Neural cell (in vitro differentiated cells): ENCODE measurements around the gene CGNL1. TPM values are rescaled to one million over a fixed set of nuclear protein-coding genes. Genes with fewer than 3 reads are reported as not detected.

Experiments used
- H2AFZ ChIP-seq: fragments of 200-600, 300-800 bp; sonication (generic), shearing (Covaris generic); 2 replicates; pipeline ENCODE4 v1.6.0; 2014; ENCODE audit warnings: low read depth, mild to moderate bottlenecking, antibody characterized with exemption, low read length, moderate library complexity
- H3F3A ChIP-seq: fragments of 200-600 bp; shearing (Covaris generic); 2 replicates; pipeline ENCODE4 v1.6.1; 2016; ENCODE audit warnings: mild to moderate bottlenecking, moderate library complexity, mixed read lengths, antibody characterized with exemption, low read length; ENCODE audit not compliant: insufficient read depth, poor library complexity, severe bottlenecking
- H3K27ac ChIP-seq: fragments of 200-600, 300-800 bp; sonication (generic), shearing (Covaris generic); 2 replicates; pipeline ENCODE4 v1.5.1; 2014; ENCODE audit warnings: mild to moderate bottlenecking, low read length, moderate library complexity
- H3K27me3 ChIP-seq: fragments of 300-800, 200-600 bp; sonication (generic), shearing (Covaris generic); 2 replicates; pipeline ENCODE4 v1.6.0; 2014; ENCODE audit warnings: mild to moderate bottlenecking, low read depth, low read length, moderate library complexity; ENCODE audit not compliant: insufficient read depth
- H3K36me3 ChIP-seq: fragments of 300-800, 200-600 bp; sonication (generic), shearing (Covaris generic); 2 replicates; pipeline ENCODE4 v1.5.1; 2014; ENCODE audit warnings: mild to moderate bottlenecking, antibody characterized with exemption, low read length, moderate library complexity; ENCODE audit not compliant: insufficient read depth
- H3K4me2 ChIP-seq: fragments of 300-800, 200-600 bp; sonication (generic), shearing (Covaris generic); 2 replicates; pipeline ENCODE4 v1.6.0; 2014; ENCODE audit warnings: mild to moderate bottlenecking, low read length
- H3K4me3 ChIP-seq: fragments of 300-800, 200-600 bp; sonication (generic), shearing (Covaris generic); 2 replicates; pipeline ENCODE4 v1.5.1; 2014; ENCODE audit warnings: mild to moderate bottlenecking, low read length, moderate library complexity
- H3K79me2 ChIP-seq: fragments of 200-600 bp; shearing (Covaris generic); replicated peaks from 2 replicates; pipeline ENCODE4 v1.6.0; 2014; ENCODE audit warnings: mild to moderate bottlenecking, low read length, moderate library complexity; ENCODE audit not compliant: insufficient read depth
- H3K9ac ChIP-seq: fragments of 300-800, 200-600 bp; sonication (generic), shearing (Covaris generic); 2 replicates; pipeline ENCODE4 v1.6.1; 2016; ENCODE audit warnings: mild to moderate bottlenecking, low read length, mixed read lengths
- H3K9me2 ChIP-seq: fragments of 200-600 bp; shearing (Covaris generic); 2 replicates; pipeline ENCODE4 v1.6.1; 2016; ENCODE audit warnings: mild to moderate bottlenecking, low read length, mixed read lengths; ENCODE audit not compliant: insufficient read depth
- H3K9me3 ChIP-seq: fragments of 200-600, 300-800 bp; sonication (generic), shearing (Covaris generic); 2 replicates; pipeline ENCODE4 v1.6.1; 2016; ENCODE audit warnings: mild to moderate bottlenecking, mixed run types, low read length, moderate library complexity, mixed read lengths
- H4K20me1 ChIP-seq: fragments of 200-600 bp; shearing (Covaris generic); 2 replicates; pipeline ENCODE4 v1.6.1; 2016; ENCODE audit warnings: mild to moderate bottlenecking, mixed run types; ENCODE audit not compliant: insufficient read depth
- CTCF ChIP-seq: fragments of 450-650 bp; IDR thresholded peaks from 2 replicates; pipeline ENCODE4 v1.5.1; 2014; ENCODE audit warnings: antibody characterized with exemption, mild to moderate bottlenecking, moderate library complexity; ENCODE audit not compliant: poor library complexity, severe bottlenecking
- EP300 ChIP-seq: fragments of 450-650 bp; conservative IDR thresholded peaks from 2 replicates; pipeline ENCODE4 v1.6.1; 2014; ENCODE audit warnings: antibody characterized with exemption, mild to moderate bottlenecking, moderate library complexity; ENCODE audit not compliant: poor library complexity, severe bottlenecking
- EZH2 ChIP-seq: fragments of 200-600, 300-800 bp; shearing (Covaris generic), sonication (generic); IDR thresholded peaks from 2 replicates; pipeline ENCODE4 v1.6.1; 2014; ENCODE audit warnings: antibody characterized with exemption, low read length, borderline replicate concordance, mild to moderate bottlenecking; ENCODE audit not compliant: insufficient read depth, poor library complexity, severe bottlenecking
- MXI1 ChIP-seq: fragments of 450-650 bp; conservative IDR thresholded peaks from 2 replicates; pipeline ENCODE4 v1.6.1; 2014; ENCODE audit warnings: antibody characterized with exemption, mild to moderate bottlenecking; ENCODE audit not compliant: poor library complexity, severe bottlenecking
- POLR2AphosphoS5 ChIP-seq: IDR thresholded peaks from 2 replicates; pipeline ENCODE4 v1.6.1; 2012
- RAD21 ChIP-seq: fragments of 450-650 bp; conservative IDR thresholded peaks from 2 replicates; pipeline ENCODE4 v1.6.1; 2014; ENCODE audit warnings: antibody characterized with exemption, mild to moderate bottlenecking, moderate library complexity
- REST ChIP-seq: IDR thresholded peaks from 2 replicates; pipeline ENCODE4 v1.6.1; 2012; ENCODE audit warnings: borderline replicate concordance
- SMC3 ChIP-seq: fragments of 450-650 bp; conservative IDR thresholded peaks from 2 replicates; pipeline ENCODE4 v1.6.1; 2014; ENCODE audit warnings: antibody characterized with exemption, mild to moderate bottlenecking, moderate library complexity; ENCODE audit not compliant: poor library complexity
- TAF1 ChIP-seq: IDR thresholded peaks from 2 replicates; pipeline ENCODE4 v1.6.1; 2012; ENCODE audit warnings: low read depth
- polyA plus RNA-seq: library from polyadenylated mRNA; depleted of rRNA; stranded (reverse); fragments of >200 nt; gene quantifications from 2 replicates; pipeline ENCODE4 v1.2.3, GENCODE V29; 2014

The CGNL1 gene
- polyA plus RNA-seq, 1 donor from 2014 or later, result 0.26 TPM

GRCh38 chr15:57377478-57377847 lies 1.2 kb downstream of the CGNL1 start:
- Histone ChIP-seq H3F3A (no peaks in the 10 kb centered on the region), H2AFZ (no peak overlapping the region), H4K20me1 (no peaks in the 10 kb centered on the region), H3K27me3 (peaks cover 32% of the 10 kb centered on the region), H3K9me2 (no peaks in the 10 kb centered on the region), H3K27ac (no peak overlapping the region), H3K36me3 (no peaks in the 10 kb centered on the region), H3K4me3 (no peak overlapping the region), H3K4me2 (no peak overlapping the region), H3K79me2 (no peaks in the 10 kb centered on the region), H3K9ac (no peak overlapping the region), H3K9me3 (no peaks in the 10 kb centered on the region)
- no peak for TF ChIP-seq MXI1
- TF ChIP-seq SMC3, result no peak
- TF ChIP-seq TAF1, result no peak
- no peak for TF ChIP-seq EP300
- no peak for TF ChIP-seq EZH2
- TF ChIP-seq RAD21, result no peak
- no peak for TF ChIP-seq POLR2AphosphoS5
- no peak for TF ChIP-seq CTCF

GRCh38 chr15:57379487-57379886 lies 3.2 kb downstream of the CGNL1 start:
- H4K20me1 ChIP-seq, result no peaks in the 10 kb centered on the region
- no peak for TF ChIP-seq POLR2AphosphoS5
- TF ChIP-seq SMC3, result no peak
- no peak for TF ChIP-seq REST
- TF ChIP-seq EZH2, result no peak
- no peak for TF ChIP-seq RAD21
- no peak for TF ChIP-seq TAF1
- no peak for TF ChIP-seq MXI1
- no peak for TF ChIP-seq EP300
- no peak for TF ChIP-seq CTCF
- H3K36me3 ChIP-seq, result no peaks in the 10 kb centered on the region
- no peak overlapping the region for H3K4me3 ChIP-seq
- peaks cover 29% of the 10 kb centered on the region for H3K27me3 ChIP-seq
- H3F3A ChIP-seq, result no peaks in the 10 kb centered on the region
- no peak overlapping the region for H3K27ac ChIP-seq
- no peak overlapping the region for H2AFZ ChIP-seq
- H3K4me2 ChIP-seq, result no peak overlapping the region
- no peak overlapping the region for H3K9ac ChIP-seq
- H3K9me3 ChIP-seq, result no peaks in the 10 kb centered on the region
- H3K79me2 ChIP-seq, result no peaks in the 10 kb centered on the region
- H3K9me2 ChIP-seq, result no peaks in the 10 kb centered on the region
